ENCODE data around the gene SMURF2. TPM values are rescaled to one million over a fixed set of nuclear protein-coding genes. Genes with fewer than 3 reads are reported as not detected.
"Not testable (repeated sequence)": the region's sequence is repeated elsewhere in the genome, so short reads cannot be mapped to it uniquely, and the experiment has no call there.

Gene SMURF2
- total RNA-seq, 1 experiment from 2014 or later, result 57.6 TPM

DNA sequence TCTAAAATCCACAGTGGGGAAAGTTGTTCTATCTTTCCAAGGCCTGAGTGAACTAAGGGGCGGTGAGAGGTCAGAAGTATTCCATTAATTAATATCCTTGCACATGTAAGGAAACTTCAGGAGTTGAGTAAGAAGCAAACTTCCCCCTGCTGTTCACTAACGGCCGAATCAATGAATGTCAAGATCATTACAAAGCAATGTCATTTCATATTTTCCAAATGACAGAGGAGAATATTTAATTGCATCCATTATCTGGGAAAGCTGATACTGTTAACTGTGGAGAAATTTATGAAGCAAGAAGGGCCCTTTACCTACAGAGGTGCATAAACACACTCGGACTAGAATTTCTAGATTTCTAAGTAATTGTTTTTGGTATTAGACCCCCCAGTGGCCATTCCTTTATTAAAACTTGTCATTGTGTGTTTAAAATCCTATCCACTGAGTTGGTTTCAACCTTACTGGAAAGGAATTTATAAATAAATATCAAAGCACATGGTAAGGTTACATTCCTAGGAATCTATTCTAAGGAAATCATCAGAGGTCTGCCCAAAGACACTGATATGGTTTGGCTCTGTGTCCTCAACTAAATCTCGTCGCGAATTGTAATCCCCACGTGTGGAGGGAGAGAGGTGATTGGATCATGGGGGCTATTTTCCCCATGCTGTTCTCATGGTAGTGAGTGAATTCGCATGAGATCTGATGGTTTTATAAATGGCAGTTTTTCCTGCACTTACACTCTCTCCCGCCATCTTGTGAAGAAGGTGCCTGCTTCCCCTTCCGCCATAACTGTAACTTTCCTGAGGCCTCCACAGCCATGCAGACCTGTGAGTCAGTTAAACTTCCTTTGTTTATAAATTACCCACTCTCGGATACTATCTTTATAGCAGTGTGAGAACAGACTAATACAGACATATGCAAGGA is 20.4 kb upstream of the SMURF2 start:
- Histone ChIP-seq H3K27me3 (ENCODE audit: insufficient read depth, low read depth) (no peaks in the 10 kb centered on the region), H3K79me2 (ENCODE audit: low read depth) (no peaks in the 10 kb centered on the region), H3K9me2 (ENCODE audit: insufficient read depth) (no peaks in the 10 kb centered on the region), H3K36me3 (ENCODE audit: low read depth) (no peaks in the 10 kb centered on the region), H3K4me2 (peak overlapping the region; percentile 57), H4K20me1 (ENCODE audit: insufficient read depth) (no peaks in the 10 kb centered on the region), H2AFZ (peak overlapping the region; percentile 42; the same call in 1 of the 2 replicates), H3F3A (ENCODE audit: insufficient read depth, low read depth) (peaks cover 53% of the 10 kb centered on the region), H3K4me3 (no peak overlapping the region), H3K27ac (peak overlapping the region; percentile 96), H3K9me3 (ENCODE audit: insufficient read depth, low read depth) (no peaks in the 10 kb centered on the region), H3K4me1 (replicated peaks; ENCODE audit: insufficient read depth) (peaks cover 59% of the 10 kb centered on the region)
- BruUV-seq (replicated peaks), result TSS peak; percentile 17
- ChIA-PET POLR2A (ENCODE audit: unreplicated experiment) (no interaction called here), CTCF (no interaction called here)
- no peak for TF ChIP-seq EZH2 (IDR thresholded peaks at IDR 0.05; ENCODE audit: low read depth)
- TF ChIP-seq, protein P1, sequence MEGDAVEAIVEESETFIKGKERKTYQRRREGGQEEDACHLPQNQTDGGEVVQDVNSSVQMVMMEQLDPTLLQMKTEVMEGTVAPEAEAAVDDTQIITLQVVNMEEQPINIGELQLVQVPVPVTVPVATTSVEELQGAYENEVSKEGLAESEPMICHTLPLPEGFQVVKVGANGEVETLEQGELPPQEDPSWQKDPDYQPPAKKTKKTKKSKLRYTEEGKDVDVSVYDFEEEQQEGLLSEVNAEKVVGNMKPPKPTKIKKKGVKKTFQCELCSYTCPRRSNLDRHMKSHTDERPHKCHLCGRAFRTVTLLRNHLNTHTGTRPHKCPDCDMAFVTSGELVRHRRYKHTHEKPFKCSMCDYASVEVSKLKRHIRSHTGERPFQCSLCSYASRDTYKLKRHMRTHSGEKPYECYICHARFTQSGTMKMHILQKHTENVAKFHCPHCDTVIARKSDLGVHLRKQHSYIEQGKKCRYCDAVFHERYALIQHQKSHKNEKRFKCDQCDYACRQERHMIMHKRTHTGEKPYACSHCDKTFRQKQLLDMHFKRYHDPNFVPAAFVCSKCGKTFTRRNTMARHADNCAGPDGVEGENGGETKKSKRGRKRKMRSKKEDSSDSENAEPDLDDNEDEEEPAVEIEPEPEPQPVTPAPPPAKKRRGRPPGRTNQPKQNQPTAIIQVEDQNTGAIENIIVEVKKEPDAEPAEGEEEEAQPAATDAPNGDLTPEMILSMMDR (conservative IDR thresholded peaks at IDR 0.05), result no peak
- intact Hi-C loops (cut with micrococcal nuclease; ENCODE audit: unreplicated experiment), result no loop called here
- peak in 1 of 2 experiments; percentile 92 for DNase-seq

DNA sequence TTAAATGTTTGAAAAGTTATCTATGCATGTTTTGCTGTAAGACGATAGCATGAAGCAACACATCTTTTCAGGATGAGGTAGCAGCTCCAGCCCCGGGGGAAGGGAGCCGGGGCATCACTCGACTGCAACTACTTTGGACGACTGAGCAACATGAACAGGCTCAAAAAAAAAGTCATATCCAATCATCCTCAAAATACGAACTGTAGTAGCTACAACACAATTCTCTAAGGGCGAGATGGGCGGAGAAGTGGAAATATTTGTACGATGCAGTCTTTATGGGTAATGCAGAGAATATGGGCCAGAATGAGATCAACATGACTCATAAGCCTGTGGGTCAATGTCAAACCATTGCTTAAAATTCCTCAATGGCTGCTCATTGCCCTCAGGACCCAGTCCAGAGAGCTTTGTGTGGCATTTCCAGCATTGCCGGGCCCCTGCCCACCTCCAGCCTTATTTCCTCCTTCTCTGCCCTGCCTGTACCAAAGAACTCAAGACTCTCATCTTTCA is 17.7 kb upstream of the SMURF2 start:
- POLR2A ChIA-PET (ENCODE audit: unreplicated experiment), result interaction anchor here (0.5 to 0.7 kb wide), 2 partner anchors 48 to 62 kb away, joined by 3 to 15 read pairs; no protein-coding TSS in a partner anchor
- intact Hi-C loops (cut with micrococcal nuclease; ENCODE audit: unreplicated experiment), result loop anchor here (1.0 to 2.0 kb wide), 2 partner anchors 15 to 28 kb away; no protein-coding TSS in a partner anchor
- no peaks in the 10 kb centered on the region for H3K9me2 ChIP-seq (ENCODE audit: insufficient read depth)
- no peaks in the 10 kb centered on the region for H3K79me2 ChIP-seq (ENCODE audit: low read depth)
- no peaks in the 10 kb centered on the region for H4K20me1 ChIP-seq (ENCODE audit: insufficient read depth)
- no peak for TF ChIP-seq EZH2 (IDR thresholded peaks at IDR 0.05; ENCODE audit: low read depth)
- TF ChIP-seq, protein P1 (conservative IDR thresholded peaks at IDR 0.05), result no peak
- H3K27me3 ChIP-seq (ENCODE audit: insufficient read depth, low read depth), result no peaks in the 10 kb centered on the region
- peaks cover 57% of the 10 kb centered on the region for H3K4me1 ChIP-seq (replicated peaks; ENCODE audit: insufficient read depth)
- no TSS peak for BruUV-seq (replicated peaks)
- DNase-seq, result peak; percentile 81 to 98
- no peaks in the 10 kb centered on the region for H3K36me3 ChIP-seq (ENCODE audit: low read depth)
- CTCF ChIA-PET, result no interaction called here
- H3F3A ChIP-seq (ENCODE audit: insufficient read depth, low read depth), result peaks cover 53% of the 10 kb centered on the region
- H3K27ac ChIP-seq, result peak overlapping the region; percentile 96
- H3K4me3 ChIP-seq, result peak overlapping the region; percentile 42; the same call in 1 of the 2 replicates
- peak overlapping the region; percentile 82 for H3K4me2 ChIP-seq
- H3K9me3 ChIP-seq (ENCODE audit: insufficient read depth, low read depth), result no peaks in the 10 kb centered on the region
- no peak overlapping the region for H2AFZ ChIP-seq

DNA sequence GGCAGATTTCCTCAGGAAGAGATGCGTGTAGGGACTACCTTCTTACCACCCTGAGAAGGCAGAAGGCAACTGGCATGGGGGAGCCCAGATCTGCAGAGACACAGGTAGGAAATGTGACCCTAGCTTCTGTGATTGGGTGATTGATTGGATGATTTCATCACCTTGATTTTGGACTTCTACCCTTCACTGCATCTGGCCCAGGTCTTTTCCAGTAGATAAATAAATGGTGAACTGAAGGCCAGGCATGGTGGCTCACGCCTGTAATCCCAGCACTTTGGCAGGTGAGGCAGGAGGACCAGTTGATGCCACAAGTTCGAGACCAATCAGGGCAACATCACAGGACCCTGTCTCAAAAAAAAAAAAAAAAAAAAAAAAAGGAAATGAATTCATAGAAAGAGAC is 14.7 kb upstream of the SMURF2 start:
- no peak overlapping the region for H3K27ac ChIP-seq
- no peaks in the 10 kb centered on the region for H3K79me2 ChIP-seq (ENCODE audit: low read depth)
- peaks cover 35% of the 10 kb centered on the region for H3K4me1 ChIP-seq (replicated peaks; ENCODE audit: insufficient read depth)
- DNase-seq, result no peak
- H2AFZ ChIP-seq, result no peak overlapping the region
- no peak overlapping the region for H3K4me3 ChIP-seq
- no peaks in the 10 kb centered on the region for H3K9me3 ChIP-seq (ENCODE audit: insufficient read depth, low read depth)
- no TSS peak for BruUV-seq (replicated peaks)
- H3K36me3 ChIP-seq (ENCODE audit: low read depth), result no peaks in the 10 kb centered on the region
- intact Hi-C loops (cut with micrococcal nuclease; ENCODE audit: unreplicated experiment), result no loop called here
- POLR2A ChIA-PET (ENCODE audit: unreplicated experiment), result no interaction called here
- TF ChIP-seq EZH2 (IDR thresholded peaks at IDR 0.05; ENCODE audit: low read depth), result no peak
- no peaks in the 10 kb centered on the region for H4K20me1 ChIP-seq (ENCODE audit: insufficient read depth)
- H3F3A ChIP-seq (ENCODE audit: insufficient read depth, low read depth), result peaks cover 51% of the 10 kb centered on the region
- no peak overlapping the region for H3K4me2 ChIP-seq
- H3K27me3 ChIP-seq (ENCODE audit: insufficient read depth, low read depth), result no peaks in the 10 kb centered on the region
- H3K9me2 ChIP-seq (ENCODE audit: insufficient read depth), result no peaks in the 10 kb centered on the region
- CTCF ChIA-PET, result no interaction called here

DNA sequence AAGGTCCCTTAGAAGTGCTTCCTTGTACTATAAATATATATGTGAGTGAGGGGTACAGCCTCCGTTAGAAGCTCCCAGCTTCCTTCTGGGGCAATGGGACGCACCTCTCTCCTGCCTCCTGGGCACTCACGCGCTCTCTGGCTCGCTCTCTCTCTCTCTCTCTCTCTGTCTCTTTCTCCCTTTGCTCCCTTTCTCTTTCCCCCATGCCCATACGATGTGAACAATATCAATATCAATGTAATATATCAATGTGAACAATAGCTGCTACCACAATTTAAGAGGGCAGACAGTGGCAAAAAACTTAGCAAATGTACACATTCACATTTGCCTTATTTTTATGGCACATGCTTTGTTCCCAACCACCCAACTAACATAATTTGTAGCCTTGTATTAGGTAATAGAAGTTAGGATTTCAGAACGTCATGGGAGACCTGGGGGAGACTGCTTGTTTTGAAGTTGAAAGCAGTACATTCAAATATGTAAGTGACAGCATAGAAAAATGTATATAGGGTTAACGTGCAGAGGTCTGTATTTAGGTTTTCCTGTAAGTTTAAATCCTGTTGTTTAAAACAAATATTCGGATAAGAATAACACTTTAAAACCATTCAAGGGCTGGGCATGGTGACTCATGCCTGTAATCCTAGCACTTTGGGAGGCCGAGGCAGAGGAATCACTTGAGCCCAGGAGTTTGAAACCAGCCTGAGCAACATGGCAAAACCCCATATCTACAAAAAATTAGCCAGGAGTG is 8.9 kb upstream of the SMURF2 start:
- H4K20me1 ChIP-seq (ENCODE audit: insufficient read depth); intact Hi-C loops (cut with micrococcal nuclease; ENCODE audit: unreplicated experiment); H3K4me3 ChIP-seq; H3K9me3 ChIP-seq (ENCODE audit: insufficient read depth, low read depth); CTCF ChIA-PET; H3K36me3 ChIP-seq (ENCODE audit: low read depth); H3K9me2 ChIP-seq (ENCODE audit: insufficient read depth); BruUV-seq (replicated peaks); H3K27me3 ChIP-seq (ENCODE audit: insufficient read depth, low read depth); DNase-seq; H3K79me2 ChIP-seq (ENCODE audit: low read depth): not testable (repeated sequence)
- H2AFZ ChIP-seq, result 0 out of 2 replicates have a peak overlapping the region, but pooled peaks have one; percentile 59
- peak overlapping the region; percentile 44; the same call in 1 of the 2 replicates for H3K4me2 ChIP-seq
- peaks cover 55% of the 10 kb centered on the region for H3F3A ChIP-seq (ENCODE audit: insufficient read depth, low read depth)
- H3K4me1 ChIP-seq (replicated peaks; ENCODE audit: insufficient read depth), result peaks cover 24% of the 10 kb centered on the region
- H3K27ac ChIP-seq, result peak overlapping the region; percentile 78
- POLR2A ChIA-PET (ENCODE audit: unreplicated experiment), result interaction anchor here (0.6 kb wide), 1 partner anchor 23 kb away, joined by 4 read pairs; no protein-coding TSS in a partner anchor

DNA sequence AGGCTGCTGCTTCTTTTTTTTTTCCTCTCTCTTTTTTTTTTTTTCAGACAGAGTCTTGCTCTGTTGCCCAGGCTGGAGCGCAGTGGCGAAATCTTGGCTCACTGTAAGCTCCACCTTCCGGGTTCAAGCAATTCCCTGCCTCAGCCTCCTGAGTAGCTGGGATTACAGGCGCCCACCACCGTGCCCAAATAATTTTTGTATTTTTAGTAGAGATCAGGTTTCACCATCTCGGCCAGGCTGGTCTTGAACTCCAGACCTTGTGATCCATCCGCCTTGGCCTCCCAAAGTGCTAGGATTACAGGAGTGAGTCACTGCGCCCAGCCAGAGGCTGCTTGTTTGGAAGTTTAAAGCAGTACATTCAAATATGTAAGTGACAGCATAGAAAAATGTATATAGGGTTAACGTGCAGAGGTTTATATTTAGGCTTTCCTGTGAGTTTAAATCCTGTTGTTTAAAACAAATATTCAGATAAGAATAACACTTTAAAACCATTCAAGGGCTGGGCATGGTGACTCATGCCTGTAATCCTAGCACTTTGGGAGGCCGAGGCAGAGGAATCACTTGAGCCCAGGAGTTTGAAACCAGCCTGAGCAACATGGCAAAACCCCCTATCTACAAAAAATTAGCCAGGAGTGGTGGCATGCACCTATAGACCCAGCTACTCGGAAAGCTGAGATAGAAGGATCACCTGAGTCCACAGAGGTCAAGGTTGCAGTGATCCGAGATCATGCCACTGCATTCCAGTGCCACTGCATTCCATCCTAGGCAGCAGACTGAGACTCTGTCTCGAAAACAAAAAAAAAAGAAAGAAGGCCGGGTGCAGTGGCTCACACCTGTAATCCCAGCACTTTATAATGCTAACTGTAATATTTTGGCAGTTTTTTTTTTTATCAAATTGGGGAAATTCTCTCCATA is 6.0 kb upstream of the SMURF2 start:
- H3K9me3 ChIP-seq (ENCODE audit: insufficient read depth, low read depth); H3K36me3 ChIP-seq (ENCODE audit: low read depth); H3K4me3 ChIP-seq; intact Hi-C loops (cut with micrococcal nuclease; ENCODE audit: unreplicated experiment); H3K9me2 ChIP-seq (ENCODE audit: insufficient read depth); H3K4me2 ChIP-seq; BruUV-seq (replicated peaks); H4K20me1 ChIP-seq (ENCODE audit: insufficient read depth); H2AFZ ChIP-seq; POLR2A ChIA-PET (ENCODE audit: unreplicated experiment); H3K79me2 ChIP-seq (ENCODE audit: low read depth); CTCF ChIA-PET; H3K27me3 ChIP-seq (ENCODE audit: insufficient read depth, low read depth): not testable (repeated sequence)
- Histone ChIP-seq H3K27ac (peak overlapping the region; percentile 62), H3F3A (ENCODE audit: insufficient read depth, low read depth) (peaks cover 67% of the 10 kb centered on the region), H3K4me1 (replicated peaks; ENCODE audit: insufficient read depth) (peaks cover 46% of the 10 kb centered on the region)
- peak; percentile 32 to 71 for DNase-seq

Data from PC-9 (cell line).